Dermis microvascular lymphatic vessel endothelial cell (primary cell): ENCODE results near the gene LHX4. TPM values are rescaled to one million over a fixed set of nuclear protein-coding genes. Genes with fewer than 3 reads are reported as not detected.
A peak's percentile ranks its signal among the peaks of the same experiment; 100 is the strongest.

Experiments
- DNase-seq, 2 donors: peaks; one replicate each; pipeline versions ENCODE4 v3.0.0 to v3.0.0-alpha.2; 2010; ENCODE audit warnings: low read depth in 2 of 2
- total RNA-seq: library from RNA; depleted of rRNA; stranded (reverse); fragments of >200 nt; gene quantifications from 2 replicates; pipeline ENCODE4 v1.2.1, GENCODE V29; 2014

The LHX4 gene
- total RNA-seq, 1 donor from 2014 or later, result not detected

- DNase-seq, result no peak
Measured at GRCh38 chr1:180227861-180228647, 2.0 kb upstream of the LHX4 start.

- no peak for DNase-seq
Measured at GRCh38 chr1:180228648-180229482, 1.2 kb upstream of the LHX4 start.

GRCh38 chr1:180230416-180230790 is 339 bp downstream of the LHX4 start:
- DNase-seq, result no peak

GRCh38 chr1:180230791-180231505 is 884 bp downstream of the LHX4 start:
- DNase-seq, result peak in 1 of 2 donors; percentile 23

- peak in 1 of 2 donors; percentile 49 for DNase-seq
Measured at GRCh38 chr1:180231506-180231921, 1.4 kb downstream of the LHX4 start.

GRCh38 chr1:180231936-180232335 is 1.9 kb downstream of the LHX4 start:
- DNase-seq, result no peak

GRCh38 chr1:180232521-180233043 is 2.5 kb downstream of the LHX4 start:
- DNase-seq, result no peak

- no peak for DNase-seq
Measured at GRCh38 chr1:180233191-180234011, 3.3 kb downstream of the LHX4 start.

GRCh38 chr1:180234369-180235076 is 4.5 kb downstream of the LHX4 start:
- no peak for DNase-seq

GRCh38 chr1:180235077-180235501 is 5.0 kb downstream of the LHX4 start:
- no peak for DNase-seq

- no peak for DNase-seq
Measured at GRCh38 chr1:180235502-180236239, 5.6 kb downstream of the LHX4 start.

GRCh38 chr1:180236698-180237509 is 6.8 kb downstream of the LHX4 start:
- no peak for DNase-seq

- no peak for DNase-seq
Measured at GRCh38 chr1:180237869-180238476, 7.9 kb downstream of the LHX4 start.

GRCh38 chr1:180238675-180239074 is 8.6 kb downstream of the LHX4 start:
- no peak for DNase-seq

GRCh38 chr1:180239145-180240096 is 9.4 kb downstream of the LHX4 start:
- DNase-seq, result no peak

GRCh38 chr1:180241716-180242544 is 11.9 kb downstream of the LHX4 start:
- peak in 1 of 2 donors; percentile 12 for DNase-seq
